ENCODE measurements around the gene NGEF.
"Not testable (repeated sequence)": the region's sequence is repeated elsewhere in the genome, so short reads cannot be mapped to it uniquely, and the experiment has no call there.

NGEF gene

GRCh38 chr2:233013027-233013461 is at the start of gene NGEF:
Gene NGEF, minus strand, starts transcription at chr2:233013256. Its CDS starts 38,366 bp downstream, at chr2:232974890.
- no peak for DNase-seq

GRCh38 chr2:233062451-233062850 is 49.4 kb upstream of the NGEF start:
- DNase-seq, result no peak

- DNase-seq, result no peak
Measured at GRCh38 chr2:233061591-233062450, 48.8 kb upstream of the NGEF start.

- DNase-seq, result no peak
Measured at GRCh38 chr2:233060980-233061590, 48.0 kb upstream of the NGEF start.

GRCh38 chr2:233060501-233060979 is 47.5 kb upstream of the NGEF start:
- DNase-seq, result no peak

- DNase-seq, result no peak
Measured at GRCh38 chr2:233059797-233060500, 46.9 kb upstream of the NGEF start, which contains the start of gene INPP5D. Gene INPP5D, plus strand, starts transcription at chr2:233060342. Its CDS starts 137 bp downstream, at chr2:233060479.

- no peak for DNase-seq
Measured at GRCh38 chr2:233059547-233059796, 46.4 kb upstream of the NGEF start.

- no peak for DNase-seq
Measured at GRCh38 chr2:233058717-233059546, 45.9 kb upstream of the NGEF start.

GRCh38 chr2:233056961-233057605 is 44.0 kb upstream of the NGEF start:
- DNase-seq, result no peak

- no peak for DNase-seq
Measured at GRCh38 chr2:233055362-233055761, 42.3 kb upstream of the NGEF start.

- no peak for DNase-seq
Measured at GRCh38 chr2:233053928-233054784, 41.1 kb upstream of the NGEF start.

GRCh38 chr2:233052517-233052916 is 39.5 kb upstream of the NGEF start:
- not testable (repeated sequence) for DNase-seq

GRCh38 chr2:233051241-233052149 is 38.4 kb upstream of the NGEF start:
- no peak for DNase-seq

GRCh38 chr2:233049194-233049761 is 36.2 kb upstream of the NGEF start:
- DNase-seq, result no peak

GRCh38 chr2:233048569-233049193 is 35.6 kb upstream of the NGEF start:
- DNase-seq, result no peak

- DNase-seq, result no peak
Measured at GRCh38 chr2:233047667-233048066, 34.6 kb upstream of the NGEF start.

GRCh38 chr2:233047206-233047605 is 34.1 kb upstream of the NGEF start:
- DNase-seq, result no peak

GRCh38 chr2:233044974-233045605 is 32.0 kb upstream of the NGEF start:
- no peak for DNase-seq

GRCh38 chr2:233042549-233042948 is 29.5 kb upstream of the NGEF start:
- DNase-seq, result no peak
